GM21825 (cell line): ENCODE measurements around the gene STPG1.
A peak's percentile ranks its signal among the peaks of the same experiment; 100 is the strongest.

ENCODE experiments used
- ATAC-seq: cut with Tn5 transposase; IDR thresholded peaks from one replicate; pipeline ENCODE4 v1.9.1; 2021; ENCODE audit warnings: mild to moderate bottlenecking, moderate library complexity; ENCODE audit not compliant: unreplicated experiment

STPG1 gene

GRCh38 chr1:24426744-24427544, 13.4 kb upstream of the STPG1 start:
- no peak for ATAC-seq

- ATAC-seq: no peak
Measured at GRCh38 chr1:24425922-24426321, 12.3 kb upstream of the STPG1 start.

GRCh38 chr1:24425441-24425840, 11.9 kb upstream of the STPG1 start:
- ATAC-seq: no peak

- no peak for ATAC-seq
Measured at GRCh38 chr1:24424990-24425389, 11.4 kb upstream of the STPG1 start.

- no peak for ATAC-seq
Measured at GRCh38 chr1:24424207-24424606, 10.6 kb upstream of the STPG1 start.

GRCh38 chr1:24421502-24421901, 7.9 kb upstream of the STPG1 start:
- no peak for ATAC-seq

- ATAC-seq: no peak
Measured at GRCh38 chr1:24420547-24420946, 7.0 kb upstream of the STPG1 start.

GRCh38 chr1:24418898-24419628, 5.5 kb upstream of the STPG1 start:
- ATAC-seq: no peak

GRCh38 chr1:24417681-24418080, 4.1 kb upstream of the STPG1 start:
- ATAC-seq: no peak

- ATAC-seq: no peak
Measured at GRCh38 chr1:24416666-24417391, 3.2 kb upstream of the STPG1 start.

- ATAC-seq: no peak
Measured at GRCh38 chr1:24415910-24416665, 2.5 kb upstream of the STPG1 start.

GRCh38 chr1:24415334-24415909, 1.8 kb upstream of the STPG1 start, which contains the start of gene NIPAL3:
Gene NIPAL3, plus strand, starts transcription at chr1:24415802. Its CDS starts 3,746 bp downstream, at chr1:24419548.
- peak; percentile 91 for ATAC-seq

- ATAC-seq: no peak
Measured at GRCh38 chr1:24414775-24415333, 1.3 kb upstream of the STPG1 start.

- no peak for ATAC-seq
Measured at GRCh38 chr1:24412408-24412807, 1.2 kb downstream of the STPG1 start.

- no peak for ATAC-seq
Measured at GRCh38 chr1:24411963-24412362, 1.6 kb downstream of the STPG1 start.

GRCh38 chr1:24410750-24411149, 2.8 kb downstream of the STPG1 start:
- no peak for ATAC-seq

- no peak for ATAC-seq
Measured at GRCh38 chr1:24409535-24409934, 4.0 kb downstream of the STPG1 start.

GRCh38 chr1:24406788-24407187, 6.8 kb downstream of the STPG1 start:
- no peak for ATAC-seq

- no peak for ATAC-seq
Measured at GRCh38 chr1:24403806-24404205, 9.8 kb downstream of the STPG1 start.

- ATAC-seq: no peak
Measured at GRCh38 chr1:24400065-24400464, 13.5 kb downstream of the STPG1 start.
